T follicular helper cell (primary cell): Measurements from ENCODE around the gene SUN3.
A peak's percentile ranks its signal among the peaks of the same experiment; 100 is the strongest.
"Not testable (repeated sequence)": the region's sequence is repeated elsewhere in the genome, so short reads cannot be mapped to it uniquely, and the experiment has no call there.

Source experiments
- DNase-seq: peaks from one replicate; pipeline ENCODE4 v3.0.0-alpha.2; 2020; ENCODE audit warnings: low read depth

The SUN3 gene

GRCh38 chr7:48031111-48031510 lies 2.2 kb upstream of the SUN3 start:
- no peak for DNase-seq

DNA sequence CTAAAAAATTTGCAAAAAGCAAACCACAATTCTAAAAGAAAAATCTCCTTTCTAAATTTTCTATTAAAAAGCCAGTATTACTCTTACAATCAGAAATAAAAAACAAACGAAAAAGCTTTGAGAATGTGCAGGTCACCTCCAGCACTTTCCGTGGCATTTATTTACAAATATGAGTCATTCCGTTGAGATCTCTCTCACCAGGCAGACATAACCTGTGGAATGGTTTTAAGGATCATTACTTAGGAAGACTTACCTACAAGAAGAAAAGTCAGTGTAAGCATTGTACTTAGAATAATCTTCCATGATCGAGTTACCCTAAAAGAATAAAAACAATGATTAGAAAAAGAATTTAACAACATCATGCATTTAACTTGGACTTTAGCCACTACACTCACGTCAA lies 3.3 kb downstream of the SUN3 start:
- no peak for DNase-seq

DNA sequence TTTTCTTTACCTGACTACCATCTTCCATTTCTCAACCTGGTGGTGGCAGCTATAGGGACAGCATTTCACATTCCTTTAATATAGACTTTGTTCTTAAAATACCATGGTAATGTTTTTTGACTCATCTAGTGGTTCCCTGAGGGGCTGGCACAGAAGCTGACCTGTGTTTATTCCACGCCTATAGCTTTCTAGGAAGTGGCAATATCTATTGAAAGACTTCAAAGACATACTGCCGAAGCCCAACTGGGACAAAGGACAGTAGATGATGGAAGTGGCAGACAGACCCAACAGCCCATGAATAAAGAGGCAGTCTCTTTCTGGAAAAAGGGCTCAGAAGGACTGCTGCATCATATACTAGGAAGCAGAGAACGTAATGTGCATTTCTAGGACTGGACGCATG lies 11.2 kb downstream of the SUN3 start:
- DNase-seq: no peak

- no peak for DNase-seq
These were observed 12.3 kb downstream of the SUN3 start for GRCh38 chr7:48016641-48017040.

DNA sequence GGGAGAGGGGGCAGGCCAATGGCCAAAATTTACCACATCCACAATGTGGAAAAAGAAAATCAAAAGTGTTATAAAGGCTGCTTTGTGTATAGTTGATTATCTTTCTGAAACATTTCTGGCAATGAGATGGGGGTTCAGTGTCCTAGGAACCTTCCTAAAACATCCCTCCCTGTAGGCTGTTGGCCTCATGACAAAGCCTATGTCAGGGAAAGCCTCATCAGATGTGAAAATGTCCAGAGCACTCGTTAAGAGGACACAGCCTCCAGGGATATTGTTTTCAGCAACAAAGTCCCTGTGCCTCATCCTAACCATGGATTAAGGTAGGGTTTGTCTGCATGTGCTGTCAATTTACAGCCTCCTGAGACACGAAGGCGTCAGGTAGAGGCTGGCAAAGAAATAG lies 17.0 kb downstream of the SUN3 start:
- no peak for DNase-seq

DNA sequence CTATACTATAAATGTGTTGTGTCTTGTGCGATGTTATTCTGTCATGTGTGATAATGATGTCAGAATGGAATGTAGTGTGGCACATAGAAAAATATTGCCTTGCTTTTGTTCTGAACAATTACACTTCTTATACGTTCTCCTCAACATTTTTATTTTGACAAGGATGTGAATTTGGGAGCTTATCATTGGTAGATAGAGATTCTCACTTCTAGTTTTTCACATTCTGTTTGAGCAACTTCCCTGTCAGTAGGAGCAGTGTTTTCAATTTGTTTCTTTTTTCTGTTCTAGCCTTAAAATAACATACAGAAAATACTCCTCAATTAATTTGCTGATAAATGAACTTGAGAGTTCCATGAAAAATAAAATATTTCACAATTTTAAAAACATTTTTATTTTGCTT lies 17.6 kb downstream of the SUN3 start:
- no peak for DNase-seq

DNA sequence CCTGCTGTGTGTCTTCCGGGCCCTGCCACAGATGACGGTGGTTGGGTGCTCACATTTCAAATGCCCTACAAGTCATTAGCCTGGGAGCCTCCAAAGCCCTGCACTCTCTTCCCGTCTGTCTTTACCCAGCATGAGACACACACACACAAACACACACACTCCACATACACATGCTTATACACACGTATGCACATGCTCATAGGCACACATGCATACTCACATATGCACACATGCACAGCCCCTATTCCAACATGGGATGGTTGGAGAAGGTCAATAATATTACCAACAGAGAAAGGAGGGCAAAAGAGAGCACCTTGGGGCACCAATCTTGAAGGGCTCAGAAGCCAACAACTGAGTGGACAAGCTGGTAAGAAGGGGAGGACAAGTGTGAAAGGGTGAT lies 19.0 kb downstream of the SUN3 start:
- DNase-seq: no peak

DNA sequence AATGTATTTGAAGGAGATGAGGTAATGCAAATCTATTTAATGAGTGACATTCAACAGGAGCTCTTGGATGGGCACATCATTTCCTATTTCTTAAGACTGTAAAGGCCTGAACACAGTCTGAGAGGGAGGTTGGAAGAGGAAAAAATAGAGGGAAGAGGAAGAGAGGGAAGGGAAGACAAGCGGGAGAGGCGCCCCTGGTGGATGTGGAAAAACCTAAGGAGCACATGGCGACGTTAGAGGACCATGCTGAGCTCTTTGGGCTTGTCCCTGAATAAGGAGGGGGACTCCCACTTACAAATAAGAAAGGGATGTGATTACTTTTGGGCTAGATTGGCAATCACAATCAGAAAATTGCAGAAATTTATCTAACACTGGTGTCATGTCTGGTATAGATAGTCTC lies 19.6 kb downstream of the SUN3 start:
- no peak for DNase-seq

- DNase-seq: no peak
These were observed 22.0 kb downstream of the SUN3 start for GRCh38 chr7:48006866-48007265.

DNA sequence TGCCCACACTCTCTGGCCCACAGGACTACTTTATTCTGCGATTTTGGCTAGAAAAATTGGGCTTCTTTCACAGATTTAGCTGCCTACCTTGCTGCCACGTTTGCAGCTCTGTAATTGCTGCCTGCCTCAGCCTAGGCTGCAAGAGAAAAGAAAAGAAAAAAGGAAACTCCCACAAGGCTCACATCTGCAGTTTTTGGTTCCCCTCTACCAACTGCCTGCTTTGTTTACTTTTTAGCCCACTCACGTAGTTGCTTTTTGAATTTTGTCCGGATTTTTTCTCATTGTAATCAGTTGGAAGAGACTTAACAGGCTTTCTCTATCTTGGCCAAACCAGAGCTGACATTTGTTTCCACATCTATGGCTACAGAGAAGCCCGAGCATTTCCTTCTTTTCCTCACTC lies 24.3 kb downstream of the SUN3 start:
- DNase-seq: no peak

GRCh38 chr7:48004032-48004431 lies 24.9 kb downstream of the SUN3 start:
- DNase-seq: no peak

GRCh38 chr7:48000164-48000563 lies 28.7 kb downstream of the SUN3 start:
- DNase-seq: not testable (repeated sequence)

DNA sequence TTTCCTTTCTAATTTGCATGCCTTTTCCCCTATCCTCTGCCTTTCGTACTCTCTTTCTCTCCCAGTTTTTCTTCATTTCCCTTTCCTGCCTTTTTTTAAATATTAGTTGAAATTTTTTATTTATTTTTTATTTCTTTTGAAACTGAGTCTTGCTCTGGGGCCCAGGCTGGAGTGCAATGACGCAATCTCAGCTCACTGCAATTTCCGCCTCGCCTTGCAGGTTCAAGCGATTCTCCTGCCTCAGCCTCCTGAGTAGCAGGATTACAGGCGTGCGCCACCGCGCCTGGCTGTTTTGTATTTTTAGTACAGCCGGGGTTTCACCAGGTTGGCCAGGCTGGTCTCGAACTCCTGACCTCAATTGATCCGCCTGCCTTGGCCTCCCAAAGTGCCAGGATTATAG lies 29.5 kb downstream of the SUN3 start:
- no peak for DNase-seq

DNA sequence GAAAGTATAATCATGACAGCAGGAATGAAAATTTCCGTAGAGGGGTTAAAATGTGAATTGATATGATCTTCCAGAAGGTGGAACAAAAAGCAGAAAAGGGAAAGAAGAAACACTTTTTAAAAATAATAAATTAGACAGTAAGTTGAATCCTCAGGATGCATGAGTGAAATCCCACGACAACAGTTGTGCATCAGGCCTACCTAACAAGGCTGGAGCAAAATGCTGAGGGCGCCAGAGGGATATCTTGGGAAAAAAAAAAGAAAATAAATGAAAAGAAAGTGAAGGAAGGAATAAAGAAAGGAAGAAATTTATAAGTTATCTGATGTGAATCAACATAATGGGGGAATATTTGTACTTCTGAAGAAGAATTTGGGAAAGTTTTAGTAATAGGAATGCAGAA lies 36.5 kb downstream of the SUN3 start:
- DNase-seq: no peak

DNA sequence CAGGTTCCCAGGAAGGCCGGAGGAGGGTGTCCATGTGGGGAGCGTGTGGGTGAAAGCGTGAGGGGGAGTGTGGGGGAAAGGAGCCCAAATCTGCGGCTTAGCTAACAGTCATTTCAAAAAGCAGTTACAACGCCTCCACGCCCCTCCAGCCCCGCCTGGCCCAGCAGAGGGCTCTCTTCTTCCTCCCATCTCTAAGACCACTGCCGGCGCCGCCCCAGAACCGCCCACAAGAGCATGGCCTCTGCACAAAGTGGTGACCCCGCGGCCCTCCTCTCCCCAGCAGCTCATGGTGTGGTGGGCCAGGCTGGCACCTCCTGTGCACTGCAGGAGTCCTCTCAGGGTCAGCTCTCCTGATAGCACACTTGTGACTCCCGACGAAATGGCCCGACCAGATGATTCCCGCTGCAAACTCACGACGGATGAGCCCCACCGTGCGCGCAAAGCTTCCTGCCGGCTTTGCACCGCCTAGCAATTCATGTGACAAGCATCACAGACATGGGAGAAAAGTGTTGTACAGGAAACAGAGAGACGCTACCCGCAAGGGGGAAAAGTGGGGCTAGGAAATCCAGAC lies 37.1 kb downstream of the SUN3 start:
- peak; percentile 70 for DNase-seq

GRCh38 chr7:47991270-47991669 lies 37.6 kb downstream of the SUN3 start:
- DNase-seq: no peak

DNA sequence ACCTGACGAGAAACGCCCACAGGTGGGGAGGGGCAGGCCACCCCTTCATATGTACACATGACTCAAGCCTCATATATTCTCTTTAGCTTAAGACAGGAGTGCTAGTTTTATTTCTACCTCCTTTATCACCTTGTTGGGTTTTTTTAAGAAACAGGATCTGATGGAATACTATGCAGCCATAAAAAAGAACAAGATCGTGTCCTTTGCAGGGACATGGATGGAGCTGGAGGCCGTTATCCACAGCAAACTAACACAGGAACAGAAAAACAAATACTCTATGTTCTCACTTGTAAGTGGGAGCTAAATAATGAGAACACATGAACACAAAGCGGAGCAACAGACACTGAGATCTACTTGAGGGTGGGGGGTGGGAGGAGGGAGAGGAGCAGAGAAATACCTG lies 38.3 kb downstream of the SUN3 start:
- no peak for DNase-seq

DNA sequence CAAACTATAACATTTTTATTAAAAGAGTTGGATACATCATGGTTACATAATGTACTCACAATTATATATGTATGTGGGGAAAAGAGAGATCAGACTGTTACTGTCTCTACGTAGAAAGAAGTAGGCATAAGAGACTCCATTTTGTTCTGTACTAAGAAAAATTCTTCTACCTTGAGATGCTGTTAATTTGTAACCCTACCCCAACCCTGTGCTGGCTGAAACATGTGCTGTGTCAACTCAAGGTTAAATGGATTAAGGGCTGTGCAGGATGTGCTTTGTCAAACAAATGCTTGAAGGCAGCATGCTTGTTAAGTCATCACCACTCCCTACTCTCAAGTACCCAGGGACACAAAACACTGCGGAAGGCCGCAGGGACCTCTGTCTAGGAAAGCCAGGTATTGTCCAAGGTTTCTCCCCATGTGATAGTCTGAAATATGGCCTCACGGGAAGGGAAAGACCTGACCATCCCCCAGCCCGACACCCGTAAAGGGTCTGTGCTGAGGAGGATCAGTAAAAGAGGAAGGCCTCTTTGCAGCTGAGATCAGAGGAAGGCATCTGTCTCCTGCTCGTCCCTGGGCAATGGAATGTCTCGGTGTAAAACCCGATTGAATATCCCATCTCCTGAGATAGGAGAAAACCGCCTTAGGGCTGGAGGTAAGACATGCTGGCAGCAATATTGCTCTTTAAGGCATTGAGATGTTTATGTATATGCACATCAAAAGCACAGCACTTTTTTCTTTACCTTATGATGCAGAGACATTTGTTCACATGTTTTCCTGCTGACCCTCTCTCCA lies 39.1 kb downstream of the SUN3 start:
- not testable (repeated sequence) for DNase-seq

DNA sequence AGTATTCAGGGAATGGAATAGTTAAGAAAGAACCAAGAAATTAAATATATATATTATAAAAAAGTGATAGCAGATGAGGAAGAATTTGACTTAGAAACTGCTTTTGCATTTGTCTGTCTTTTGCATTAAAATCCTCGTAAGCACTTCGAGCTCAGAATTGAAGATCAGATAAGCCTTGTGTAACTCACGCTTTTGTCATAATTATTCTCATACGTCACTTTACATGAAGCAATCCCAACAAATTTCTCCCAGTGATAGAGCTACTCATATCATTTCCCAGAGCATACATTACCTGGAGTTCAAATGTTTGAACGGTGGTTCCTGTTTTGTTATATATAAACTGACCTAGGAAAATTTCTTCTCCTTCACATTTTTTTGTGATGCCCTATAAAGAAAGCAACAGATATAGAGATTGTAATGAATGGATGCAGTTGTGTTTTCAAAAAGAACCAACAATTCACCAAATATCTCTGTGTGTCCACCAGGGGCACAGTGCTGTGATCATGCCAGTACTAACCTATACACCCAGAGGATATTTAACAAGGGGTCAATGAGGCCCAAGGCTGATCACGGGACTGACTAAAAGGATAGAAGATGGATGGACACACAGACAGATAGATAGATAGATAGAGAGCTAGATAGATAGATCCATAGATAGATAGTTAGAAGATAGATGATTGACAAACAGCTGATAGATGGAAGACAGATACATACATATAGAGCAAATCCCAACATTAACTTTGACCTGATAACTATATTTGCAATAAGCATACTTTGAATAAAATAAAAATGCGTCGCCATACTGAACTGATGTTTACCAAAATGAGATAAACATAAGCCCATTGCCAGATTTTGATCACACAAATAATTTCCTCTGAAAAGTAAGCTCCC lies 40.2 kb downstream of the SUN3 start:
- no peak for DNase-seq

DNA sequence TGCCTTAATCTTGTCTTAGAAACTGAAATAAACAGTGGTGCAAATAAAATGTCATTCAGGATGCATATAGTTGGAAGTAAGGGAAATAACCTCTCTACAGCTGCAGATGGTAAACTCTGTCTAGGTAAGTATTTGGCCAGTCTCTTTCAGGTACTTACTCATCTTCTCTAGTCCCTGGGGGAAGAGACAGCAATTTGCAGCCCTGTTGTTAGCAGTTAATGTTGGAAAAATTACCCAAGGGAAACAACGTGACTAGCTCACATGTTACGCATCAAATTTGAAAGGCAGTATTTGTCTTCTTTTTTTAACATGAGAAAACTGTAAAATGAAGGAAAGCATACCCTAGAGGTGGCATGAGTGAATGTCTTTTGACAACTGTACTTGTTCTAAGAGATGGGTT lies 46.3 kb downstream of the SUN3 start:
- DNase-seq: no peak

DNA sequence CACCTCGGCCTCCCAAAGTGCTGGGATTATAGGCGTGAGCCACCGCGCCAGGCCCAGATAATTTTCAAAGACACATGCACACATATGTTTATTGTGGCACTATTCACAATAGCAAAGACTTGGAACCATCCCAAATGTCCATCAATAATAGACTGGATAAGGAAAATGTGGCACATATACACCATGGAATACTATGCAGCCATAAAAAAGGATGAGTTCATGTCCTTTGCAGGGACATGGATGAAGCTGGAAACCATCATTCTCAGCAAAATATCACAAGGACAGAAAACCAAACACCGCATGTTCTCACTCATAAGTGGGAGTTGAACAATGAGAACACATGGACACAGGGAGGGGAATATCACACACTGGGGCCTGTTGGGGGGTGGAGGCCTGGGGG lies 48.3 kb downstream of the SUN3 start:
- not testable (repeated sequence) for DNase-seq

DNA sequence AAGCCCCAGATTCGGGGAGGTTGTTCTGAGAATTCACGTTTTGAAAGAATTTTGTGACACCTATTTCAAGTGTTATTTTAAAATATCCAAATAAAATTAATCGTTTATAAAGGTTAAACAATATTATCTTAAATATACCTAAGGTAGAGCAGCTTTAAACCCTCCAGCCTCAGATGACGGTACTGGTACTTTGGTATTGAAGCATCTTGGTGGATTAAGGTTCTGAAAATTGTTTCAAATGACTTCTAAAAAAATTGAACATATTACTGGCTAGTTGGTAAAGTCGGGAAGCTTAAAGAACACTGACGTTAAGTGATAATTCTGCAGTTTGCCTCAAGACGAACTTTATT lies 49.1 kb downstream of the SUN3 start:
- DNase-seq: no peak
